Measurements from ENCODE around the gene LEMD3. TPM values are rescaled to one million over a fixed set of nuclear protein-coding genes. Genes with fewer than 3 reads are reported as not detected.
A peak's percentile ranks its signal among the peaks of the same experiment; 100 is the strongest.

LEMD3 gene
- total RNA-seq, 2 donors from 2014 or later, result 55.6 to 102 TPM

- Histone ChIP-seq H3K4me3 (no peak overlapping the region), H3K9me3 (no peaks in the 10 kb centered on the region), H3K36me3 (no peaks in the 10 kb centered on the region), H3K4me1 (replicated peaks) (no peaks in the 10 kb centered on the region), H3K27me3 (replicated peaks; ENCODE audit: insufficient read depth) (no peaks in the 10 kb centered on the region), H3K27ac (no peak overlapping the region)
- intact Hi-C loops (cut with DNase I), result loop anchor here (5.0 kb wide), 1 partner anchor 340 kb away; no protein-coding TSS in a partner anchor
- TF ChIP-seq CTCF (IDR thresholded peaks at IDR 0.05) (peak in 3 of 4 experiments; percentile 25 to 39 (median 31)), POLR2AphosphoS5 (IDR thresholded peaks at IDR 0.05) (no peak)
- WGBS, result 26% methylated on average over 3 of the region's 3 CpGs
- DNase-seq (ENCODE audit: low spot score), result no peak
These were observed 63.2 kb downstream of the LEMD3 start for GRCh38 chr12:65232476-65233077.

GRCh38 chr12:65237153-65237552 is 67.8 kb downstream of the LEMD3 start:
- DNase-seq (ENCODE audit: low spot score), result no peak
- TF ChIP-seq POLR2A (IDR thresholded peaks at IDR 0.05) (no peak), CTCF (IDR thresholded peaks at IDR 0.05) (no peak)
- H3K27ac ChIP-seq, result no peak overlapping the region
- H3K4me1 ChIP-seq (replicated peaks), result no peaks in the 10 kb centered on the region
- WGBS, result 98% methylated on average over 1 of the region's 1 CpG
- H3K27me3 ChIP-seq (replicated peaks; ENCODE audit: insufficient read depth), result no peaks in the 10 kb centered on the region
- H3K9me3 ChIP-seq, result no peaks in the 10 kb centered on the region
- no peak overlapping the region for H3K4me3 ChIP-seq
- intact Hi-C loops (cut with DNase I), result no loop called here
- H3K36me3 ChIP-seq, result no peaks in the 10 kb centered on the region

- H3K9me3 ChIP-seq, result no peaks in the 10 kb centered on the region
- no peak for DNase-seq (ENCODE audit: low spot score)
- H3K4me3 ChIP-seq, result no peak overlapping the region
- H3K27ac ChIP-seq, result no peak overlapping the region
- no peaks in the 10 kb centered on the region for H3K27me3 ChIP-seq (replicated peaks; ENCODE audit: insufficient read depth)
- H3K36me3 ChIP-seq, result no peaks in the 10 kb centered on the region
- intact Hi-C loops (cut with DNase I), result no loop called here
- H3K4me1 ChIP-seq (replicated peaks), result no peaks in the 10 kb centered on the region
- 66% methylated on average over 3 of the region's 3 CpGs for WGBS
- TF ChIP-seq POLR2AphosphoS5 (IDR thresholded peaks at IDR 0.05) (no peak), POLR2A (IDR thresholded peaks at IDR 0.05) (no peak), CTCF (IDR thresholded peaks at IDR 0.05) (no peak)
These were observed 69.2 kb downstream of the LEMD3 start for GRCh38 chr12:65238609-65239008.

- TF ChIP-seq POLR2AphosphoS5 (IDR thresholded peaks at IDR 0.05) (no peak), CTCF (IDR thresholded peaks at IDR 0.05) (no peak), POLR2A (IDR thresholded peaks at IDR 0.05) (no peak)
- WGBS, result 84% methylated on average over 2 of the region's 2 CpGs
- intact Hi-C loops (cut with DNase I), result no loop called here
- Histone ChIP-seq H3K4me1 (replicated peaks) (no peaks in the 10 kb centered on the region), H3K9me3 (no peaks in the 10 kb centered on the region), H3K36me3 (peaks cover 0 to 5% of the 10 kb centered on the region in 2 donors), H3K4me3 (no peak overlapping the region), H3K27me3 (replicated peaks; ENCODE audit: insufficient read depth) (no peaks in the 10 kb centered on the region), H3K27ac (no peak overlapping the region)
- DNase-seq (ENCODE audit: low spot score), result no peak
These were observed 79.6 kb downstream of the LEMD3 start for GRCh38 chr12:65248656-65249633.

Measured in prostate gland (tissue), 2 donors.